H9 (cell line): ENCODE data around the gene PGA4. TPM values are rescaled to one million over a fixed set of nuclear protein-coding genes. Genes with fewer than 3 reads are reported as not detected.

Experiments
- DNase-seq: peaks from one replicate; pipeline ENCODE4 v3.0.0-alpha.2; 2017
- H2AFZ ChIP-seq: one replicate; pipeline ENCODE4 v1.6.1; 2013; ENCODE audit warnings: mild to moderate bottlenecking, low read length, control low read depth, moderate library complexity
- H2AK5ac ChIP-seq: 2 replicates; pipeline ENCODE4 v1.6.1; 2013; ENCODE audit warnings: low read length, control low read depth, mixed read lengths; ENCODE audit not compliant: insufficient read length
- H2BK120ac ChIP-seq: one replicate; pipeline ENCODE4 v1.6.1; 2013; ENCODE audit warnings: low read depth, mild to moderate bottlenecking, low read length, control low read depth, inconsistent platforms; ENCODE audit not compliant: poor library complexity, severe bottlenecking
- H2BK12ac ChIP-seq: 2 replicates; pipeline ENCODE4 v1.6.1; 2013; ENCODE audit warnings: low read length, control low read depth, mixed read lengths, low read depth; ENCODE audit not compliant: insufficient read length
- H2BK15ac ChIP-seq: 2 replicates; pipeline ENCODE4 v1.6.1; 2013; ENCODE audit warnings: low read depth, low read length, control low read depth
- H2BK20ac ChIP-seq: one replicate; pipeline ENCODE4 v1.6.1; 2013; ENCODE audit warnings: low read depth, mild to moderate bottlenecking, low read length, control low read depth, inconsistent platforms; ENCODE audit not compliant: poor library complexity, severe bottlenecking
- H2BK5ac ChIP-seq: 2 replicates; pipeline ENCODE4 v1.6.1; 2013; ENCODE audit warnings: low read length, control low read depth, mixed read lengths; ENCODE audit not compliant: insufficient read length
- H3K14ac ChIP-seq: 2 replicates; pipeline ENCODE4 v1.6.1; 2013; ENCODE audit warnings: low read length, control low read depth; ENCODE audit not compliant: insufficient read depth
- H3K18ac ChIP-seq: 2 replicates; pipeline ENCODE4 v1.6.1; 2013; ENCODE audit warnings: low read depth, mild to moderate bottlenecking, mixed read lengths, low read length, control low read depth; ENCODE audit not compliant: insufficient read length
- H3K23ac ChIP-seq: 2 replicates; pipeline ENCODE4 v1.6.1; 2013; ENCODE audit warnings: low read length, control low read depth, mixed read lengths, low read depth; ENCODE audit not compliant: insufficient read length
- H3K23me2 ChIP-seq: 2 replicates; pipeline ENCODE4 v1.6.1; 2013; ENCODE audit warnings: low read depth, mild to moderate bottlenecking, mixed read lengths, low read length, control low read depth; ENCODE audit not compliant: insufficient read length, poor library complexity, severe bottlenecking
- H3K27ac ChIP-seq: 2 replicates; pipeline ENCODE4 v1.5.1; 2013; ENCODE audit warnings: low read length, control low read depth, mixed read lengths, low read depth; ENCODE audit not compliant: insufficient read length
- H3K27me3 ChIP-seq: 2 replicates; pipeline ENCODE4 v1.6.1; 2013; ENCODE audit warnings: low read length, control low read depth, inconsistent platforms; ENCODE audit not compliant: insufficient read depth
- H3K4ac ChIP-seq: 2 replicates; pipeline ENCODE4 v1.6.1; 2013; ENCODE audit warnings: low read depth, mild to moderate bottlenecking, control low read depth, inconsistent platforms, low read length, moderate library complexity
- H3K4me1 ChIP-seq: 2 replicates; pipeline ENCODE4 v1.6.1; 2013; ENCODE audit warnings: low read length, control low read depth, inconsistent platforms; ENCODE audit not compliant: insufficient read depth
- H3K4me2 ChIP-seq: 2 replicates; pipeline ENCODE4 v1.6.1; 2013; ENCODE audit warnings: low read length, control low read depth, mixed read lengths; ENCODE audit not compliant: insufficient read length, insufficient read depth
- H3K56ac ChIP-seq: 2 replicates; pipeline ENCODE4 v1.6.1; 2013; ENCODE audit warnings: low read depth, mild to moderate bottlenecking, mixed read lengths, low read length, control low read depth; ENCODE audit not compliant: insufficient read length
- H3K79me1 ChIP-seq: 2 replicates; pipeline ENCODE4 v1.6.1; 2013; ENCODE audit warnings: low read depth, mild to moderate bottlenecking, moderate library complexity, low read length, control low read depth, inconsistent platforms; ENCODE audit not compliant: insufficient read depth, poor library complexity, severe bottlenecking
- H3K79me2 ChIP-seq: 2 replicates; pipeline ENCODE4 v1.6.1; 2013; ENCODE audit warnings: low read length, control low read depth, inconsistent platforms; ENCODE audit not compliant: insufficient read depth
- H3K9ac ChIP-seq: 2 replicates; pipeline ENCODE4 v1.6.1; 2013; ENCODE audit warnings: low read length, control low read depth, mixed read lengths; ENCODE audit not compliant: insufficient read length; ENCODE audit errors: extremely low read depth
- H3K9me3 ChIP-seq: one replicate; pipeline ENCODE4 v1.6.1; 2013; ENCODE audit warnings: low read depth, low read length, inconsistent platforms; ENCODE audit not compliant: control insufficient read depth
- H3T11ph ChIP-seq: one replicate; pipeline ENCODE4 v1.6.1; 2013; ENCODE audit warnings: mild to moderate bottlenecking, low read length, control low read depth, inconsistent platforms
- H4K20me1 ChIP-seq: one replicate; pipeline ENCODE4 v1.6.1; 2013; ENCODE audit not compliant: control insufficient read depth, insufficient read length, insufficient read depth
- H4K5ac ChIP-seq: 2 replicates; pipeline ENCODE4 v1.6.1; 2013; ENCODE audit warnings: low read depth, mild to moderate bottlenecking, mixed read lengths, low read length, control low read depth; ENCODE audit not compliant: insufficient read length
- H4K8ac ChIP-seq: replicated peaks from 2 replicates; pipeline ENCODE4 v1.6.1; 2013; ENCODE audit warnings: low read length, control low read depth, mixed read lengths, low read depth; ENCODE audit not compliant: insufficient read length
- H4K91ac ChIP-seq: 2 replicates; pipeline ENCODE4 v1.6.1; 2013; ENCODE audit warnings: low read depth, mild to moderate bottlenecking, moderate library complexity, mixed read lengths, low read length, control low read depth; ENCODE audit not compliant: insufficient read length
- H3K27ac Mint-ChIP-seq, 3 experiments: 2 replicates in 2 of 3; 3 replicates in 1 of 3; pipeline ENCODE4 v1.8.0; 2020 to 2021; ENCODE audit warnings: mixed read lengths in 3 of 3, mild to moderate bottlenecking in 1 of 3, moderate library complexity in 1 of 3
- H3K27me3 Mint-ChIP-seq: 2 replicates; pipeline ENCODE4 v1.8.0; 2021; ENCODE audit warnings: low read depth, mild to moderate bottlenecking, moderate library complexity, mixed read lengths
- H3K36me3 Mint-ChIP-seq, 3 experiments: 2 replicates in 2 of 3; 3 replicates in 1 of 3; pipeline ENCODE4 v1.8.0; 2020 to 2021; ENCODE audit warnings: low read depth in 3 of 3, mixed read lengths in 3 of 3; ENCODE audit not compliant: insufficient read depth in 1 of 3
- H3K4me1 Mint-ChIP-seq, 2 experiments: 2 replicates each; pipeline ENCODE4 v1.8.0; 2020; ENCODE audit warnings: mixed read lengths in 2 of 2
- H3K4me3 Mint-ChIP-seq, 2 experiments: 2 replicates in 1 of 2; 3 replicates in 1 of 2; pipeline ENCODE4 v1.8.0; 2020 to 2021; ENCODE audit warnings: mild to moderate bottlenecking in 2 of 2, mixed read lengths in 2 of 2, moderate library complexity in 1 of 2
- H3K9me3 Mint-ChIP-seq, 2 experiments: 2 replicates in 1 of 2; 3 replicates in 1 of 2; pipeline ENCODE4 v1.8.0; 2020; ENCODE audit warnings: mild to moderate bottlenecking in 2 of 2, mixed read lengths in 2 of 2, moderate library complexity in 1 of 2
- CTCF ChIP-seq: fragments of 200-600 bp; sonication (generic); conservative IDR thresholded peaks from 3 replicates; pipeline ENCODE4 v1.8.0; 2021; ENCODE audit warnings: antibody characterized with exemption, mild to moderate bottlenecking
- WGBS: extraction: QIAGEN DNeasy Blood & Tissue Kit; methylation state at CpG from one replicate; pipeline ENCODE4 v1.1.7; 2013; ENCODE audit warnings: missing lambda C conversion rate, low lambda C conversion rate, mixed read lengths; ENCODE audit not compliant: insufficient read length; ENCODE audit errors: extremely low coverage; 5-methylcytosine and 5-hydroxymethylcytosine counted together
- total RNA-seq: library from RNA; stranded (reverse); gene quantifications from 2 replicates; pipeline ENCODE4 v1.2.1, GENCODE V29; 2021

Gene PGA4
- total RNA-seq, 1 experiment from 2014 or later: not detected

GRCh38 chr11:61189933-61190332 is 32.2 kb upstream of the PGA4 start:
- no CpG with 5 or more reads among the region's 8 CpGs for WGBS

More at GRCh38 chr11:61189933-61190332, 32.2 kb upstream of the PGA4 start:
- Mint-ChIP-seq H3K36me3 (no peaks in the 10 kb centered on the region), H3K4me1 (peaks cover 0 to 5% of the 10 kb centered on the region in 2 experiments; a peak in 2 of 4 replicates), H3K9me3 (peaks cover 0 to 5% of the 10 kb centered on the region in 2 experiments; a peak in 1 of 5 replicates), H3K27me3 (peaks cover 2% of the 10 kb centered on the region; the same call in 1 of the 2 replicates), H3K4me3 (no peak overlapping the region), H3K27ac (no peak overlapping the region)
- no peak overlapping the region for H2BK15ac ChIP-seq
- H3K14ac ChIP-seq: no peak overlapping the region
- no peak overlapping the region for H3K4ac ChIP-seq
- H3K18ac ChIP-seq: no peak overlapping the region
- H3K56ac ChIP-seq: no peak overlapping the region
- H2BK20ac ChIP-seq: no peak overlapping the region
- no peak for DNase-seq
- no peak overlapping the region for H2BK12ac ChIP-seq
- H4K5ac ChIP-seq: no peak overlapping the region
- no peak overlapping the region for H3T11ph ChIP-seq
- H4K20me1 ChIP-seq: no peaks in the 10 kb centered on the region
- H2AFZ ChIP-seq: no peak overlapping the region
- H3K9ac ChIP-seq: no peak overlapping the region
- TF ChIP-seq CTCF: no peak
- H3K9me3 ChIP-seq: no peaks in the 10 kb centered on the region
- H2BK120ac ChIP-seq: no peak overlapping the region
- no peaks in the 10 kb centered on the region for H3K79me2 ChIP-seq
- H4K91ac ChIP-seq: no peak overlapping the region
- no peak overlapping the region for H3K4me2 ChIP-seq
- no peak overlapping the region for H2BK5ac ChIP-seq
- H3K27me3 ChIP-seq: no peaks in the 10 kb centered on the region
- H3K4me1 ChIP-seq: no peaks in the 10 kb centered on the region
- H4K8ac ChIP-seq: no peak overlapping the region
- no peaks in the 10 kb centered on the region for H3K23me2 ChIP-seq
- H3K79me1 ChIP-seq: no peaks in the 10 kb centered on the region
- no peak overlapping the region for H3K27ac ChIP-seq
- no peak overlapping the region for H3K23ac ChIP-seq
- no peak overlapping the region for H2AK5ac ChIP-seq
